ENCODE measurements around the gene KCP.

Gene KCP

GRCh38 chr7:128872394-128872824 is 38.1 kb downstream of the KCP start:
- no peaks in the 10 kb centered on the region for H3K36me3 Mint-ChIP-seq (ENCODE audit: insufficient read depth)
- no peak for ATAC-seq (replicated peaks; ENCODE audit: extremely low read depth, poor library complexity, severe bottlenecking)
- H3K9me3 Mint-ChIP-seq, result no peaks in the 10 kb centered on the region
- peaks cover 11% of the 10 kb centered on the region for H3K4me1 Mint-ChIP-seq
- no peak overlapping the region for H3K27ac Mint-ChIP-seq (ENCODE audit: low read depth)
- H3K4me3 Mint-ChIP-seq, result no peak overlapping the region
- no peaks in the 10 kb centered on the region for H3K27me3 Mint-ChIP-seq
- no peak for DNase-seq (ENCODE audit: low spot score in 2 of 2)

GRCh38 chr7:128871050-128871449 is 39.5 kb downstream of the KCP start:
- peak overlapping the region; percentile 81 for H3K4me3 Mint-ChIP-seq
- no peaks in the 10 kb centered on the region for H3K9me3 Mint-ChIP-seq
- peak overlapping the region; percentile 53 for H3K27ac Mint-ChIP-seq (ENCODE audit: low read depth)
- ATAC-seq (replicated peaks; ENCODE audit: extremely low read depth, poor library complexity, severe bottlenecking) (no peak), DNase-seq (ENCODE audit: low spot score in 2 of 2) (no peak)
- H3K36me3 Mint-ChIP-seq (ENCODE audit: insufficient read depth), result no peaks in the 10 kb centered on the region
- H3K4me1 Mint-ChIP-seq, result peaks cover 11% of the 10 kb centered on the region
- H3K27me3 Mint-ChIP-seq, result no peaks in the 10 kb centered on the region

GRCh38 chr7:128869944-128870285 is 40.6 kb downstream of the KCP start:
- Mint-ChIP-seq H3K9me3 (no peaks in the 10 kb centered on the region), H3K4me1 (peaks cover 21% of the 10 kb centered on the region), H3K27ac (ENCODE audit: low read depth) (peak overlapping the region; percentile 83), H3K36me3 (ENCODE audit: insufficient read depth) (peaks cover 3% of the 10 kb centered on the region), H3K4me3 (peak overlapping the region; percentile 81), H3K27me3 (no peaks in the 10 kb centered on the region)
- ATAC-seq (replicated peaks; ENCODE audit: extremely low read depth, poor library complexity, severe bottlenecking) (peak; percentile 12), DNase-seq (ENCODE audit: low spot score in 2 of 2) (no peak)

- Mint-ChIP-seq H3K27ac (ENCODE audit: low read depth) (no peak overlapping the region), H3K4me3 (peak overlapping the region; percentile 81), H3K4me1 (peaks cover 24% of the 10 kb centered on the region)
Observed at GRCh38 chr7:128869138-128869943, 41.2 kb downstream of the KCP start.

GRCh38 chr7:128868624-128869137 is 41.8 kb downstream of the KCP start:
- Mint-ChIP-seq H3K27ac (ENCODE audit: low read depth) (no peak overlapping the region), H3K36me3 (ENCODE audit: insufficient read depth) (peaks cover 5% of the 10 kb centered on the region), H3K27me3 (no peaks in the 10 kb centered on the region), H3K4me1 (peaks cover 26% of the 10 kb centered on the region), H3K9me3 (no peaks in the 10 kb centered on the region), H3K4me3 (peak overlapping the region; percentile 69)
- DNase-seq (ENCODE audit: low spot score in 2 of 2) (no peak), ATAC-seq (replicated peaks; ENCODE audit: extremely low read depth, poor library complexity, severe bottlenecking) (no peak)

More at GRCh38 chr7:128869138-128869943, 41.2 kb downstream of the KCP start:
- Mint-ChIP-seq H3K27me3 (no peaks in the 10 kb centered on the region), H3K9me3 (no peaks in the 10 kb centered on the region), H3K36me3 (ENCODE audit: insufficient read depth) (peaks cover 3% of the 10 kb centered on the region)
- DNase-seq (ENCODE audit: low spot score in 2 of 2) (peak; percentile 18 to 29), ATAC-seq (replicated peaks; ENCODE audit: extremely low read depth, poor library complexity, severe bottlenecking) (peak; percentile 80)

- DNase-seq (ENCODE audit: low spot score in 2 of 2) (no peak), ATAC-seq (replicated peaks; ENCODE audit: extremely low read depth, poor library complexity, severe bottlenecking) (no peak)
- Mint-ChIP-seq H3K4me1 (peaks cover 30% of the 10 kb centered on the region), H3K27me3 (no peaks in the 10 kb centered on the region), H3K9me3 (no peaks in the 10 kb centered on the region), H3K27ac (ENCODE audit: low read depth) (peak overlapping the region; percentile 54), H3K4me3 (peak overlapping the region; percentile 69), H3K36me3 (ENCODE audit: insufficient read depth) (peaks cover 6% of the 10 kb centered on the region)
Observed at GRCh38 chr7:128867842-128868623, 42.5 kb downstream of the KCP start.

GRCh38 chr7:128867241-128867640 is 43.3 kb downstream of the KCP start:
- DNase-seq (ENCODE audit: low spot score in 2 of 2) (no peak), ATAC-seq (replicated peaks; ENCODE audit: extremely low read depth, poor library complexity, severe bottlenecking) (no peak)
- Mint-ChIP-seq H3K4me1 (peaks cover 37% of the 10 kb centered on the region), H3K27me3 (no peaks in the 10 kb centered on the region), H3K9me3 (no peaks in the 10 kb centered on the region), H3K4me3 (no peak overlapping the region), H3K27ac (ENCODE audit: low read depth) (no peak overlapping the region), H3K36me3 (ENCODE audit: insufficient read depth) (peaks cover 14% of the 10 kb centered on the region)

GRCh38 chr7:128865996-128866877 is 44.3 kb downstream of the KCP start:
- H3K4me3 Mint-ChIP-seq, result no peak overlapping the region
- no peak for ATAC-seq (replicated peaks; ENCODE audit: extremely low read depth, poor library complexity, severe bottlenecking)
- H3K36me3 Mint-ChIP-seq (ENCODE audit: insufficient read depth), result peaks cover 14% of the 10 kb centered on the region
- no peaks in the 10 kb centered on the region for H3K27me3 Mint-ChIP-seq
- no peak for DNase-seq (ENCODE audit: low spot score in 2 of 2)
- H3K9me3 Mint-ChIP-seq, result no peaks in the 10 kb centered on the region
- H3K4me1 Mint-ChIP-seq, result peaks cover 42% of the 10 kb centered on the region
- H3K27ac Mint-ChIP-seq (ENCODE audit: low read depth), result no peak overlapping the region

- H3K36me3 Mint-ChIP-seq (ENCODE audit: insufficient read depth), result peaks cover 14% of the 10 kb centered on the region
- H3K4me3 Mint-ChIP-seq, result no peak overlapping the region
- ATAC-seq (replicated peaks; ENCODE audit: extremely low read depth, poor library complexity, severe bottlenecking) (no peak), DNase-seq (ENCODE audit: low spot score in 2 of 2) (no peak)
- H3K27me3 Mint-ChIP-seq, result no peaks in the 10 kb centered on the region
- peaks cover 39% of the 10 kb centered on the region for H3K4me1 Mint-ChIP-seq
- H3K27ac Mint-ChIP-seq (ENCODE audit: low read depth), result no peak overlapping the region
- no peaks in the 10 kb centered on the region for H3K9me3 Mint-ChIP-seq
Observed at GRCh38 chr7:128865303-128865702, 45.2 kb downstream of the KCP start.

GRCh38 chr7:128863433-128863989 is 47.0 kb downstream of the KCP start:
- Mint-ChIP-seq H3K27ac (ENCODE audit: low read depth) (peak overlapping the region; percentile 87), H3K27me3 (no peaks in the 10 kb centered on the region), H3K4me1 (peaks cover 35% of the 10 kb centered on the region), H3K36me3 (ENCODE audit: insufficient read depth) (peaks cover 14% of the 10 kb centered on the region), H3K4me3 (peak overlapping the region; percentile 90), H3K9me3 (no peaks in the 10 kb centered on the region)
- ATAC-seq (replicated peaks; ENCODE audit: extremely low read depth, poor library complexity, severe bottlenecking), result peak; percentile 59
- no peak for DNase-seq (ENCODE audit: low spot score in 2 of 2)

- peak; percentile 99 to 100 for DNase-seq (ENCODE audit: low spot score in 2 of 2)
- Mint-ChIP-seq H3K9me3 (no peaks in the 10 kb centered on the region), H3K4me1 (peaks cover 33% of the 10 kb centered on the region), H3K4me3 (peak within 1 kb of the TSS; percentile 90), H3K27ac (ENCODE audit: low read depth) (peak within 1 kb of the TSS; percentile 87), H3K27me3 (no peaks in the 10 kb centered on the region), H3K36me3 (ENCODE audit: insufficient read depth) (peaks cover 14% of the 10 kb centered on the region)
- ATAC-seq (replicated peaks; ENCODE audit: extremely low read depth, poor library complexity, severe bottlenecking), result peak; percentile 90
Observed at GRCh38 chr7:128862571-128863432, 47.7 kb downstream of the KCP start, which contains the start of gene ATP6V1F. ATP6V1F (plus strand) TSS chr7:128862856; CDS start chr7:128862905, 49 bp downstream.

Data from central memory CD8-positive, alpha-beta T cell (primary cell).